Suprapubic skin (tissue), 4 donors: ENCODE data around the gene DIP2C. TPM values are rescaled to one million over a fixed set of nuclear protein-coding genes. Genes with fewer than 3 reads are reported as not detected.
"Not testable (repeated sequence)": the region's sequence is repeated elsewhere in the genome, so short reads cannot be mapped to it uniquely, and the experiment has no call there.

Experiments used
- DNase-seq, 2 donors: peaks; one replicate each; pipeline ENCODE4 v3.0.0-alpha.2; 2019; ENCODE audit warnings: low spot score in 2 of 2
- H3K27ac ChIP-seq: fragments of 200-600 bp; sonication (generic); one replicate; pipeline ENCODE4 v1.5.1; 2019
- H3K27me3 ChIP-seq: fragments of 200-600 bp; sonication (generic); one replicate; pipeline ENCODE4 v1.5.1; 2019
- H3K36me3 ChIP-seq: fragments of 200-600 bp; sonication (generic); one replicate; pipeline ENCODE4 v1.5.1; 2019
- H3K4me1 ChIP-seq: fragments of 200-600 bp; sonication (generic); one replicate; pipeline ENCODE4 v1.5.1; 2019
- H3K4me3 ChIP-seq: fragments of 200-600 bp; sonication (generic); one replicate; pipeline ENCODE4 v1.5.1; 2019; ENCODE audit warnings: mild to moderate bottlenecking
- H3K9me3 ChIP-seq: fragments of 200-600 bp; sonication (generic); one replicate; pipeline ENCODE4 v1.5.1; 2019
- CTCF ChIP-seq, 2 donors: fragments of 200-600 bp in 1 of 2; fragments of 450-650 bp in 1 of 2; sonication (generic) in 1 of 2; IDR thresholded peaks; one replicate each; pipeline ENCODE4 v1.5.1; 2016 to 2019; ENCODE audit warnings: antibody characterized with exemption in 2 of 2, mild to moderate bottlenecking in 1 of 2, moderate library complexity in 1 of 2
- EP300 ChIP-seq: sonication (generic); formaldehyde crosslinking; IDR thresholded peaks from one replicate; pipeline ENCODE4 v1.6.1; 2017; ENCODE audit warnings: antibody characterized with exemption
- POLR2A ChIP-seq, 2 donors: fragments of 450-650 bp; IDR thresholded peaks; one replicate each; pipeline ENCODE4 v1.6.1; 2017; ENCODE audit warnings: antibody characterized with exemption in 2 of 2, mild to moderate bottlenecking in 2 of 2, moderate library complexity in 2 of 2
- POLR2AphosphoS5 ChIP-seq, 3 donors: sonication (generic); formaldehyde crosslinking; IDR thresholded peaks; one replicate each; pipeline ENCODE4 v1.6.1; 2017; ENCODE audit warnings: antibody characterized with exemption in 3 of 3
- WGBS: methylation state at CpG from one replicate; pipeline ENCODE4 v1.1.5; 2018; 5-methylcytosine and 5-hydroxymethylcytosine counted together
- total RNA-seq, 4 donors: library from RNA; depleted of rRNA; stranded (reverse); fragments of >200 nt; gene quantifications; one replicate each; pipeline ENCODE4 v1.1.0, GENCODE V29; 2016

Gene DIP2C
- total RNA-seq, 4 donors from 2014 or later: 6.7 to 23.3 (median 14.7) TPM

DNA sequence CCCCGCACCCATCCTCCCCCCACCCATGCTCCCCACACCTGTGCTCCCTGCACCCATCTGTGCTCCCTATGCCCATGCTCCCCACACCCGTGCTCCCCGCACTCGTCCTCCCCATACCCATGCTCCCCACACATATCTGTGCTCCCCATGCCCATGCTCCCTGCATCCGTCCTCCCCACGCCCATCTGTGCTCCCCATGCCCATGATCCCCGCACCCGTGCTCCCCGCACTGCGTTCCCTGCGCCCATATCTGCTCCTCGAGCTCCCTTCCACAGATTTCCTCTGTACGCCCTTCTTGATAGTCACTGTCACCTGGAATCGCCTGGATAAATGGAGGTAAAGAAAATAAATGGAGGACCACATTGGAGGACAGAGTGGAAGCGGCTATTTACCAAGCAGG, 9.9 kb downstream of the DIP2C start:
- H3K27ac ChIP-seq: no peak overlapping the region

DNA sequence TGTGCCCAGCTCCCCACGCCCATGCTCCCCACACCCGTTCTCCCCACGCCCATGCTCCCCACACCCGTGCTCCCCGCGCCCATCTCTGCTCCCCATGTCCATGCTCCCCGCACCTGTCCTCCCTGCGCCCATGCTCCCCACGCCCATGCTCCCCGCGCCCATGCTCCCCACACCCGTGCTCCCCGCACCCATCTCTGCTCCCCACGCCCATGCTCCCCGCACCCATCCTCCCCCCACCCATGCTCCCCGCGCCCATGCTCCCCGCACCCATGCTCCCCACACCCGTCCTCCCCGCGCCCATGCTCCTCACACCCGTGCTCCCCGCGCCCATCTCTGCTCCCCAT, 10.8 kb downstream of the DIP2C start:
- H3K4me1 ChIP-seq, H3K27me3 ChIP-seq, H3K4me3 ChIP-seq, H3K27ac ChIP-seq, DNase-seq, H3K36me3 ChIP-seq, H3K9me3 ChIP-seq: not testable (repeated sequence)
- 82% methylated on average over 24 of the region's 24 CpGs for WGBS

More for the DNA sequence above, 9.9 kb downstream of the DIP2C start:
- no peak for DNase-seq
- H3K4me3 ChIP-seq: no peak overlapping the region
- peaks cover 9% of the 10 kb centered on the region for H3K4me1 ChIP-seq
- no peaks in the 10 kb centered on the region for H3K27me3 ChIP-seq
- WGBS: 95% methylated on average over 15 of the region's 15 CpGs
- H3K36me3 ChIP-seq: no peaks in the 10 kb centered on the region
- no peaks in the 10 kb centered on the region for H3K9me3 ChIP-seq
- no peak for TF ChIP-seq EP300
- TF ChIP-seq CTCF (IDR thresholded peaks at IDR 0.05): no peak
- TF ChIP-seq POLR2A (IDR thresholded peaks at IDR 0.05): no peak
- no peak for TF ChIP-seq POLR2AphosphoS5 (IDR thresholded peaks at IDR 0.05)

DNA sequence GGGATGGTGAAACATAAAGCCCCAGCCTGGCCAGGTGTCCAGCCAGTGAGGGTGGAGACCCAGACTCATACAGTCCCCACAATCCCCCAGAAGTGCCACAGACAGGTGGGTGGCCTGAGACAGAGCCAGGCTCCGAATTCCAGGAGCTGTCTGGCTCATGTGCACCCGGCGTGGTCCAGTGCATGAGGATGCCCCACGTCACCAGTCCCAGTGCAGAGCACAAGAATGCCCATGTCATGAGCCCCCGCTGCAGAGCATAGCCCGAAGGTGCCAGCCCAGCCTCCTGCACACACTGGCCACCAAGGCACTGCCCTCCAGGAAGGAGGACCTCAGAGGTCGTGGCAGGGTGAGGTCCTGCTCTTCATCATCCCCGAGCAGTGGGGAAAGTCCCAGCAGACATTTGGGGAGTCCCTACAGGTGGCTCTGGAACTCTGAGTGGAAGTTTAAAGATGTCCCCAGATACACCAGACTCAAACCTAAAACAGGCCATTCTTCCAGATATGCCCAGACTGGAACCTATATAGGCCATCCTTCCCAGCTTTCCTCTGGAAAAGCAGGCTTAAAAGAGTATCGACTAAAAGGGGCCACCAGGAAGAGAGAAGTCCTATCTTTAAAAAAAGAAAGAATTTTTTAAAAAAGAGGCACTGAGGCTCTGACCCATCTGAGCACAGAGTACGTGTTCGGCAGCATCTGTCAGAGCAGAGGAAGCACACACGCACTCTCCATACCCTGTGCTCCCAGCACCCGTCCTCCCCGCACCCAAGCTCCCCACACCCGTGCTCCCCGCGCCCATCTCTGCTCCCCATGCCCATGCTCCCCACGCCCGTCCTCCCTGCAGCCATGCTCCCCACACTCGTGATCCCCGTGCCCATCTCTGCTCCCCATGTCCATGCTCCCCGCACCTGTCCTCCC, 11.5 kb downstream of the DIP2C start:
- no peak overlapping the region for H3K27ac ChIP-seq
- 89% methylated on average over 18 of the region's 22 CpGs for WGBS
- H3K9me3 ChIP-seq: no peaks in the 10 kb centered on the region
- DNase-seq: peak in 1 of 2 donors; percentile 73
- no peak for TF ChIP-seq CTCF (IDR thresholded peaks at IDR 0.05)
- no peak for TF ChIP-seq POLR2AphosphoS5 (IDR thresholded peaks at IDR 0.05)
- no peak for TF ChIP-seq EP300
- no peak for TF ChIP-seq POLR2A (IDR thresholded peaks at IDR 0.05)
- no peaks in the 10 kb centered on the region for H3K36me3 ChIP-seq
- no peak overlapping the region for H3K4me3 ChIP-seq
- no peaks in the 10 kb centered on the region for H3K27me3 ChIP-seq
- H3K4me1 ChIP-seq: no peaks in the 10 kb centered on the region

DNA sequence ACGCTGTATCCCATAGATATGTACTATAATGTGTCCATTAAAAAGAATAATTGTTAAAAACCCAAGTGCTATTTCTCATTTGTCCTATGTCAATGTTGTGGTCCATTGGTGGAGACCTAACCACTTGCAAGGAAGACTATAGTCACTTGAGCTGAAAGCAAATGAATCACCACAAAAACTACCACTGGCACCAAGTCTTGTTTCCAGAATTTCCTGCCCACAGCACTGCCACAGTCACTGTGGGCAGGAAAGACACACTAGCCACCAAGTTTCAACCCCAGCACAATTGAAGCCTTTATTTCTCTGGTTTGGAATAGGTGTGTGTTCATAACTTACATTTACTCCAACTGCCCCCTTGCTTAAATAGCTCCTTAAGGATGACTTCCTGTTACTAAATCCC, 12.4 kb downstream of the DIP2C start:
- no peak for DNase-seq
- H3K4me3 ChIP-seq: no peak overlapping the region
- H3K9me3 ChIP-seq: no peaks in the 10 kb centered on the region
- WGBS: 86% methylated on average over 1 of the region's 1 CpG
- H3K27ac ChIP-seq: no peak overlapping the region
- H3K27me3 ChIP-seq: no peaks in the 10 kb centered on the region
- TF ChIP-seq POLR2A (IDR thresholded peaks at IDR 0.05): no peak
- TF ChIP-seq CTCF (IDR thresholded peaks at IDR 0.05): no peak
- TF ChIP-seq POLR2AphosphoS5 (IDR thresholded peaks at IDR 0.05): no peak
- TF ChIP-seq EP300: no peak
- H3K36me3 ChIP-seq: no peaks in the 10 kb centered on the region
- no peaks in the 10 kb centered on the region for H3K4me1 ChIP-seq

DNA sequence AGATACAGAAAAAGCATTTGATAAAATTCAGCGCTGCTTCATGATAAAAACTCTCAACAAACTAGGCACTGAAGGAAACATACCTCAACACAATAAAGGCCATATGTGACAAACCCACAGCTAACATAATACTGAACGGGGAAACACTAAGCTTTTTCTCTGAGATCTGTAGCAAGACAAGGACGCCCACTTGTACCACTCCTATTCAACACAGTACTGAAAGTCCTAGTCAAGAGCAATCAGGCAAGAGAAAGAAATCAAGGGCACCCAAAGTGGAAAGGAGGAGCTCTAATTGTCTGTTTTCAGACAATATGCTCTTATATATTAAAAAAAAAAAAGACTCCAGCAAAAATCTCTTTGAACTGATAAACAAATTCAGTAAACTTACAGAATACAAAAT, 13.3 kb downstream of the DIP2C start:
- WGBS: 84% methylated on average over 3 of the region's 3 CpGs
- no peaks in the 10 kb centered on the region for H3K9me3 ChIP-seq
- H3K27ac ChIP-seq: no peak overlapping the region
- no peaks in the 10 kb centered on the region for H3K27me3 ChIP-seq
- H3K4me3 ChIP-seq: no peak overlapping the region
- no peaks in the 10 kb centered on the region for H3K4me1 ChIP-seq
- H3K36me3 ChIP-seq: no peaks in the 10 kb centered on the region
- DNase-seq: no peak
- TF ChIP-seq POLR2AphosphoS5 (IDR thresholded peaks at IDR 0.05): no peak

DNA sequence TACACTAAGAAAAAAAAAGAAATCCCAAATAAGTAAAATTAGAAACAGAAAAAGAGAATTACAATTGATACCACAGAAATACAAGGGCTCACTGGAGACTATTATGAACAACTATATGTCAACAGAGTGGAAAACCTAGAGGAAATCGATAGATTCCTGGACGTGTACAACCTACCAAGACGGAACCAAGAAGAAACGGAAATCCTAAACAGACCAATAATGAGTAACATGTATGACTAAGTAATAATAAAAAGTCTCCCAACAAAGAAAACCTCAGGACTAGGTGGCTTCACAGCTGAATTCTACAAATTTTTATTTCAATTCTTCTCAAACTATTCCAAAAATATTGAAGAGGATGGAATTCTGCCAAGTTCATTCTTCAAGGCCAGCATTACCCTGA, 13.9 kb downstream of the DIP2C start:
- no peak for TF ChIP-seq POLR2AphosphoS5 (IDR thresholded peaks at IDR 0.05)
- TF ChIP-seq CTCF (IDR thresholded peaks at IDR 0.05): no peak
- no peak for TF ChIP-seq POLR2A (IDR thresholded peaks at IDR 0.05)
- no peak for DNase-seq
- no peaks in the 10 kb centered on the region for H3K9me3 ChIP-seq
- no peak overlapping the region for H3K4me3 ChIP-seq
- H3K27ac ChIP-seq: no peak overlapping the region
- H3K27me3 ChIP-seq: no peaks in the 10 kb centered on the region
- no peaks in the 10 kb centered on the region for H3K36me3 ChIP-seq
- 89% methylated on average over 4 of the region's 4 CpGs for WGBS
- no peaks in the 10 kb centered on the region for H3K4me1 ChIP-seq
